Aorta (tissue), 5 donors: ENCODE results near the gene FNIP2. TPM values are rescaled to one million over a fixed set of nuclear protein-coding genes. Genes with fewer than 3 reads are reported as not detected.
"Not testable (repeated sequence)": the region's sequence is repeated elsewhere in the genome, so short reads cannot be mapped to it uniquely, and the experiment has no call there.

Experiments used
- ATAC-seq: fragments of 200-7000 bp; cut with Tn5 transposase; one replicate; pipeline ENCODE4 v1.9.1; 2022; ENCODE audit warnings: moderate library complexity; ENCODE audit not compliant: low FRiP score
- DNase-seq, 2 donors: peaks; one replicate each; pipeline ENCODE4 v3.0.0-alpha.2; 2020
- H3K27ac ChIP-seq, 2 donors: one replicate each; pipeline ENCODE4 v1.5.1; 2013; ENCODE audit warnings: low read length in 2 of 2, mild to moderate bottlenecking in 2 of 2, moderate library complexity in 2 of 2, control low read depth in 1 of 2, inconsistent platforms in 1 of 2, low read depth in 1 of 2
- H3K27me3 ChIP-seq, 2 donors: one replicate each; pipeline ENCODE4 v1.6.1; 2013; ENCODE audit warnings: control low read depth in 1 of 2, low read length in 1 of 2, mild to moderate bottlenecking in 1 of 2, moderate library complexity in 1 of 2; ENCODE audit not compliant: insufficient read depth in 2 of 2, control insufficient read depth in 1 of 2
- H3K36me3 ChIP-seq, 2 donors: one replicate each; pipeline ENCODE4 v1.6.1; 2013; ENCODE audit warnings: control low read depth in 1 of 2, low read length in 1 of 2, mild to moderate bottlenecking in 1 of 2; ENCODE audit not compliant: insufficient read depth in 2 of 2, control insufficient read depth in 1 of 2
- H3K4me1 ChIP-seq, 2 donors: one replicate each; pipeline ENCODE4 v1.6.1; 2013; ENCODE audit warnings: low read length in 2 of 2, control low read depth in 1 of 2, mild to moderate bottlenecking in 1 of 2, moderate library complexity in 1 of 2; ENCODE audit not compliant: insufficient read depth in 2 of 2, control insufficient read depth in 1 of 2
- H3K4me3 ChIP-seq, 2 donors: one replicate each; pipeline ENCODE4 v1.5.1; 2013; ENCODE audit warnings: low read length in 2 of 2, control low read depth in 1 of 2, mild to moderate bottlenecking in 1 of 2
- H3K9me3 ChIP-seq: one replicate; pipeline ENCODE4 v1.6.1; 2013; ENCODE audit warnings: mild to moderate bottlenecking, low read length; ENCODE audit not compliant: control insufficient read depth
- WGBS, 2 donors: extraction: QIAGEN DNeasy Blood & Tissue Kit; methylation state at CpG; one replicate each; pipeline ENCODE4 v1.1.7; 2013; 5-methylcytosine and 5-hydroxymethylcytosine counted together
- intact Hi-C, 2 donors: fragments of 100-400 bp; cut with DNase I; formaldehyde crosslinking; loops; one replicate each; pipeline versions ENCODE4 v1.14.2 to v1.15.0; 2022
- polyA plus RNA-seq, 2 donors: library from polyadenylated mRNA; stranded (reverse); fragments of 200-250 nt; gene quantifications; one replicate each; pipeline ENCODE4 v1.2.3, GENCODE V29; 2013
- total RNA-seq, 2 donors: library from RNA; stranded (reverse); fragmentation: NEBNext Ultra II Directional; extraction: Animal tissue kit (Norgen Biotek cat#: 25700); gene quantifications; one replicate each; pipeline ENCODE4 v1.2.1, GENCODE V29; 2021
- donor health status: healthy with polysubstance abuse.
- donor health status: Bipolar disorder and iron deficiency.
- donor health status: DM: no; HTN: no; CAD: no.
- donor health status: DM: no; HTN: no; CAD: no.
- donor health status: DM: yes; HTN: yes; CAD: no.

Gene FNIP2
- total and polyA plus RNA-seq, 4 donors = 17.3 to 97.8 (median 44.2) TPM

- ATAC-seq (no peak), DNase-seq (no peak)
- WGBS, 2 donors = 51 to 56% methylated on average over 14 of the region's 14 CpGs
- no peaks in the 10 kb centered on the region for H3K27me3 ChIP-seq
- H3K4me1 ChIP-seq = peaks cover 0 to 2% of the 10 kb centered on the region in 2 donors
- intact Hi-C loops = loop anchor here in 1 of 2 donors (2.0 kb wide), 1 partner anchor 31 kb away; no protein-coding TSS in a partner anchor
- no peak overlapping the region for H3K27ac ChIP-seq
- H3K4me3 ChIP-seq = no peak overlapping the region
- peaks cover 0 to 4% of the 10 kb centered on the region in 2 donors for H3K36me3 ChIP-seq
- H3K9me3 ChIP-seq = no peaks in the 10 kb centered on the region
Measured at GRCh38 chr4:158895797-158896576, 127.2 kb downstream of the FNIP2 start.

GRCh38 chr4:158896577-158897238 is 127.9 kb downstream of the FNIP2 start:
- H3K27ac ChIP-seq, H3K4me1 ChIP-seq, H3K4me3 ChIP-seq, intact Hi-C loops, H3K9me3 ChIP-seq, ATAC-seq, DNase-seq, H3K36me3 ChIP-seq, H3K27me3 ChIP-seq: not testable (repeated sequence)
- WGBS, 2 donors = 63 to 70% methylated on average over 11 of the region's 11 CpGs

- H3K9me3 ChIP-seq, H3K4me3 ChIP-seq, DNase-seq, H3K27ac ChIP-seq, H3K27me3 ChIP-seq, H3K4me1 ChIP-seq, intact Hi-C loops, H3K36me3 ChIP-seq, ATAC-seq: not testable (repeated sequence)
- WGBS, 2 donors = 95 to 96% methylated on average over 2 of the region's 2 CpGs
Measured at GRCh38 chr4:158900408-158900807, 131.6 kb downstream of the FNIP2 start.

GRCh38 chr4:158902280-158903078 is 133.7 kb downstream of the FNIP2 start:
- H3K27me3 ChIP-seq, H3K9me3 ChIP-seq, H3K36me3 ChIP-seq, intact Hi-C loops, H3K4me3 ChIP-seq, H3K4me1 ChIP-seq, ATAC-seq, H3K27ac ChIP-seq: not testable (repeated sequence)
- WGBS, 2 donors = 70 to 75% methylated on average over 14 of the region's 14 CpGs
- peak in 1 of 2 donors; percentile 57 for DNase-seq

GRCh38 chr4:158903079-158903456 is 134.2 kb downstream of the FNIP2 start:
- DNase-seq (no peak), ATAC-seq (no peak)
- no peaks in the 10 kb centered on the region for H3K27me3 ChIP-seq
- no peaks in the 10 kb centered on the region for H3K4me1 ChIP-seq
- no peak overlapping the region for H3K4me3 ChIP-seq
- WGBS, 2 donors = 94 to 98% methylated on average over 7 of the region's 7 CpGs
- H3K9me3 ChIP-seq = no peaks in the 10 kb centered on the region
- no peak overlapping the region for H3K27ac ChIP-seq
- peaks cover 0 to 6% of the 10 kb centered on the region in 2 donors for H3K36me3 ChIP-seq
- intact Hi-C loops = no loop called here

DNA sequence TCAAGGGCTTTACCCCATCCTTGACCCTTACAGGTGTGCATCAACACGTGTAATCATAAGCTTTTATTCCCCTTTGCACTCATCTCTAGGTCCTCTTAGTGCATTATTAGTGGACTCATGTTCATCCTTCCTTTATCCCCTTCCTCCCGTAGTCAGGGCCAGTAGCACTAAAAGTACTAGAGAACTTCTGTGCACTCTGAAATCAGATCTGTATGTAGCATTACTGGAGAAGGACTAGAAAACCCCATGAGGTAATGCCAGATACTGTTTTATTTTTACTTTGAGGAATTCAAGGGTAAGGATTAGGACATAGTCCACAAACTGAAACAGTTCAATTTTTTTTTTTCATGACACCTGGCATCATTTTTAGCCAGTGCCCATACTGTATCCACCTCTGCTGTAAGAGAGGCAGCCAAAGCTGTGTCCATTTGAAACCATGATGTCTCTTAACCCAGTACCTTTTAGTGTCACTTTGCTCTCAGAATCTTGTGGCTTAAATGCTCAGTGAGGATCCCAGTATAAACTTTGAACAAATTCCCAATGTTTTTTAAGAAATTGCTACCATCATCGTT is 134.7 kb downstream of the FNIP2 start:
- Histone ChIP-seq H3K4me3 (no peak overlapping the region), H3K27me3 (no peaks in the 10 kb centered on the region), H3K27ac (no peak overlapping the region), H3K36me3 (peaks cover 0 to 6% of the 10 kb centered on the region in 2 donors), H3K9me3 (no peaks in the 10 kb centered on the region), H3K4me1 (no peaks in the 10 kb centered on the region)
- no peak for DNase-seq
- intact Hi-C loops = no loop called here
- 70 to 77% methylated on average over 3 of the region's 3 CpGs for WGBS, 2 donors
- ATAC-seq = no peak

- no peak overlapping the region for H3K4me3 ChIP-seq
- WGBS, 2 donors = 93 to 96% methylated on average over 1 of the region's 1 CpG
- no peak overlapping the region for H3K27ac ChIP-seq
- no peaks in the 10 kb centered on the region for H3K9me3 ChIP-seq
- intact Hi-C loops = no loop called here
- DNase-seq (no peak), ATAC-seq (no peak)
- H3K36me3 ChIP-seq = peaks cover 0 to 6% of the 10 kb centered on the region in 2 donors
- H3K27me3 ChIP-seq = no peaks in the 10 kb centered on the region
- H3K4me1 ChIP-seq = no peaks in the 10 kb centered on the region
Measured at GRCh38 chr4:158904815-158905214, 136.0 kb downstream of the FNIP2 start.

- WGBS, 2 donors = 70 to 73% methylated on average over 3 of the region's 3 CpGs
- peaks cover 0 to 6% of the 10 kb centered on the region in 2 donors for H3K36me3 ChIP-seq
- intact Hi-C loops = no loop called here
- H3K4me3 ChIP-seq = no peak overlapping the region
- no peaks in the 10 kb centered on the region for H3K4me1 ChIP-seq
- DNase-seq (no peak), ATAC-seq (no peak)
- no peaks in the 10 kb centered on the region for H3K27me3 ChIP-seq
- H3K27ac ChIP-seq = no peak overlapping the region
- H3K9me3 ChIP-seq = no peaks in the 10 kb centered on the region
Measured at GRCh38 chr4:158906073-158906472, 137.2 kb downstream of the FNIP2 start.
